Duodenal mucosa (tissue), 2 donors: ENCODE measurements around the gene PP2D1.

Experiments used
- H3K27ac ChIP-seq: one replicate; pipeline ENCODE4 v1.7.0; 2013; ENCODE audit warnings: low read depth, low read length
- H3K27me3 ChIP-seq, 2 donors: one replicate each; pipeline ENCODE4 v1.7.0; 2013; ENCODE audit warnings: low read length in 2 of 2, control low read depth in 1 of 2; ENCODE audit not compliant: insufficient read depth in 2 of 2, control insufficient read depth in 1 of 2
- H3K36me3 ChIP-seq, 2 donors: one replicate each; pipeline ENCODE4 v1.7.0; 2013; ENCODE audit warnings: low read length in 2 of 2, control low read depth in 1 of 2; ENCODE audit not compliant: insufficient read depth in 2 of 2, control insufficient read depth in 1 of 2
- H3K4me1 ChIP-seq, 2 donors: one replicate each; pipeline ENCODE4 v1.7.0; 2013; ENCODE audit warnings: low read length in 2 of 2, control low read depth in 1 of 2; ENCODE audit not compliant: insufficient read depth in 2 of 2, control insufficient read depth in 1 of 2
- H3K4me3 ChIP-seq, 2 donors: one replicate each; pipeline ENCODE4 v1.7.0; 2013; ENCODE audit warnings: low read length in 2 of 2, low read depth in 1 of 2
- H3K9ac ChIP-seq, 2 donors: one replicate each; pipeline ENCODE4 v1.7.0; 2013; ENCODE audit warnings: low read length in 2 of 2, low read depth in 1 of 2
- H3K9me3 ChIP-seq, 2 donors: one replicate each; pipeline ENCODE4 v1.7.0; 2013; ENCODE audit warnings: low read length in 2 of 2, control low read depth in 1 of 2; ENCODE audit not compliant: control insufficient read depth in 1 of 2

The PP2D1 gene

GRCh38 chr3:19948226-19948591 is 63.9 kb downstream of the PP2D1 start:
- peak overlapping the region; percentile 98 for H3K27ac ChIP-seq
- H3K9me3 ChIP-seq = no peaks in the 10 kb centered on the region
- H3K9ac ChIP-seq = peak overlapping the region; percentile 97 to 99
- H3K4me3 ChIP-seq = peak overlapping the region; percentile 81 to 91
- peaks cover 24 to 25% of the 10 kb centered on the region in 2 donors for H3K4me1 ChIP-seq
- peaks cover 4 to 15% of the 10 kb centered on the region in 2 donors for H3K36me3 ChIP-seq
- no peaks in the 10 kb centered on the region for H3K27me3 ChIP-seq

GRCh38 chr3:19947549-19948225 is 64.4 kb downstream of the PP2D1 start:
- H3K27me3 ChIP-seq = no peaks in the 10 kb centered on the region
- no peaks in the 10 kb centered on the region for H3K9me3 ChIP-seq
- peak overlapping the region; percentile 98 for H3K27ac ChIP-seq
- peak overlapping the region; percentile 81 to 91 for H3K4me3 ChIP-seq
- peaks cover 24 to 25% of the 10 kb centered on the region in 2 donors for H3K4me1 ChIP-seq
- H3K36me3 ChIP-seq = peaks cover 2 to 15% of the 10 kb centered on the region in 2 donors
- H3K9ac ChIP-seq = peak overlapping the region; percentile 97 to 99

GRCh38 chr3:19946832-19947548 is 65.1 kb downstream of the PP2D1 start, which contains the start of gene RAB5A:
TSS of gene RAB5A (plus strand) at chr3:19947097. CDS start at chr3:19950899, 3,802 bp downstream.
- Histone ChIP-seq H3K9ac (peak within 1 kb of the TSS; percentile 97 to 99), H3K4me1 (peaks cover 24 to 25% of the 10 kb centered on the region in 2 donors), H3K9me3 (no peaks in the 10 kb centered on the region), H3K27me3 (no peaks in the 10 kb centered on the region), H3K4me3 (peak within 1 kb of the TSS; percentile 81 to 91), H3K27ac (peak within 1 kb of the TSS; percentile 98), H3K36me3 (peaks cover 0 to 11% of the 10 kb centered on the region in 2 donors)

GRCh38 chr3:19945969-19946831 is 65.9 kb downstream of the PP2D1 start:
- Histone ChIP-seq H3K4me1 (peaks cover 24 to 25% of the 10 kb centered on the region in 2 donors), H3K27ac (peak overlapping the region; percentile 98), H3K9me3 (no peaks in the 10 kb centered on the region), H3K36me3 (peaks cover 0 to 4% of the 10 kb centered on the region in 2 donors), H3K27me3 (no peaks in the 10 kb centered on the region), H3K4me3 (peak overlapping the region; percentile 81 to 91), H3K9ac (peak overlapping the region; percentile 89 to 97)

- Histone ChIP-seq H3K27me3 (no peaks in the 10 kb centered on the region), H3K36me3 (no peaks in the 10 kb centered on the region), H3K4me1 (peaks cover 24 to 25% of the 10 kb centered on the region in 2 donors), H3K4me3 (peak overlapping the region; percentile 81 to 91), H3K9me3 (no peaks in the 10 kb centered on the region), H3K9ac (peak overlapping the region; percentile 89 to 97), H3K27ac (peak overlapping the region; percentile 98)
Observed at GRCh38 chr3:19945534-19945933, 66.5 kb downstream of the PP2D1 start.

GRCh38 chr3:19940643-19941042 is 71.4 kb downstream of the PP2D1 start:
- Histone ChIP-seq H3K4me3 (no peak overlapping the region), H3K36me3 (no peaks in the 10 kb centered on the region), H3K27me3 (no peaks in the 10 kb centered on the region), H3K9ac (no peak overlapping the region), H3K4me1 (peaks cover 3 to 6% of the 10 kb centered on the region in 2 donors), H3K9me3 (no peaks in the 10 kb centered on the region), H3K27ac (no peak overlapping the region)

- Histone ChIP-seq H3K27me3 (no peaks in the 10 kb centered on the region), H3K9ac (no peak overlapping the region), H3K27ac (no peak overlapping the region), H3K4me1 (no peaks in the 10 kb centered on the region), H3K9me3 (no peaks in the 10 kb centered on the region), H3K36me3 (no peaks in the 10 kb centered on the region), H3K4me3 (no peak overlapping the region)
Observed at GRCh38 chr3:19938295-19938627, 73.8 kb downstream of the PP2D1 start.

- H3K9me3 ChIP-seq = no peaks in the 10 kb centered on the region
- H3K27ac ChIP-seq = no peak overlapping the region
- no peak overlapping the region for H3K4me3 ChIP-seq
- no peak overlapping the region for H3K9ac ChIP-seq
- no peaks in the 10 kb centered on the region for H3K27me3 ChIP-seq
- H3K36me3 ChIP-seq = no peaks in the 10 kb centered on the region
- no peaks in the 10 kb centered on the region for H3K4me1 ChIP-seq
Observed at GRCh38 chr3:19937459-19938294, 74.4 kb downstream of the PP2D1 start.
